Measurements from ENCODE around the gene GUCY1B1. TPM values are rescaled to one million over a fixed set of nuclear protein-coding genes. Genes with fewer than 3 reads are reported as not detected.

The GUCY1B1 gene
- total and polyA plus RNA-seq, 9 of the 15 experiments (the other 6 are each of a cell fraction or from before 2014, with no cell fraction given) = not detected

DNA sequence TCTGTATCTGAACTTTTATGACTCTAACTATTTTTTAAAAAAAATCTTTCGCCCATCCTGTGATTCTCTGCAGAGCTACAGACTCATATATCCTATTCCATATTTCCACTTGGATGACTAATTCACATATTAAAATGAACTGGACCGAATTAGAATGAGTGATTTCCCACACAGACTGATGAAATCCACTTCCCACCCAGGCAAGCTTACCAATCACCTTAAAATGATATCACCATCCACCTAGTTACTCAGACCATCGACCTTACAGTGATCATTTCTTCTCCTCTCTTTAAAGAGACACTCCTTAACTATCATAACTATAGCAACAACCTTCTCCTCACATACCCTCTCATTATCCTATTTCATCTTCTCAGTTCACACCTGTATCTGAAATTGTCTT, 34.1 kb upstream of the GUCY1B1 start (continued):
- TF ChIP-seq, protein P1, sequence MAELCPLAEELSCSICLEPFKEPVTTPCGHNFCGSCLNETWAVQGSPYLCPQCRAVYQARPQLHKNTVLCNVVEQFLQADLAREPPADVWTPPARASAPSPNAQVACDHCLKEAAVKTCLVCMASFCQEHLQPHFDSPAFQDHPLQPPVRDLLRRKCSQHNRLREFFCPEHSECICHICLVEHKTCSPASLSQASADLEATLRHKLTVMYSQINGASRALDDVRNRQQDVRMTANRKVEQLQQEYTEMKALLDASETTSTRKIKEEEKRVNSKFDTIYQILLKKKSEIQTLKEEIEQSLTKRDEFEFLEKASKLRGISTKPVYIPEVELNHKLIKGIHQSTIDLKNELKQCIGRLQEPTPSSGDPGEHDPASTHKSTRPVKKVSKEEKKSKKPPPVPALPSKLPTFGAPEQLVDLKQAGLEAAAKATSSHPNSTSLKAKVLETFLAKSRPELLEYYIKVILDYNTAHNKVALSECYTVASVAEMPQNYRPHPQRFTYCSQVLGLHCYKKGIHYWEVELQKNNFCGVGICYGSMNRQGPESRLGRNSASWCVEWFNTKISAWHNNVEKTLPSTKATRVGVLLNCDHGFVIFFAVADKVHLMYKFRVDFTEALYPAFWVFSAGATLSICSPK (IDR thresholded peaks at IDR 0.05; ENCODE audit: borderline replicate concordance) = no peak
- no peak for TF ChIP-seq HNRNPL (IDR thresholded peaks at IDR 0.05; ENCODE audit: low read depth, low read length)
- TF ChIP-seq ILF3 (IDR thresholded peaks at IDR 0.05; ENCODE audit: borderline replicate concordance) = no peak
- no peak for TF ChIP-seq KAT7 (CRISPR knock-in tag; IDR thresholded peaks at IDR 0.05; ENCODE audit: borderline replicate concordance)
- TF ChIP-seq TAF9B (IDR thresholded peaks at IDR 0.05; ENCODE audit: partially characterized antibody) = no peak
- TF ChIP-seq C11orf30 (IDR thresholded peaks at IDR 0.05; ENCODE audit: low read depth) = no peak
- TF ChIP-seq, protein P2, sequence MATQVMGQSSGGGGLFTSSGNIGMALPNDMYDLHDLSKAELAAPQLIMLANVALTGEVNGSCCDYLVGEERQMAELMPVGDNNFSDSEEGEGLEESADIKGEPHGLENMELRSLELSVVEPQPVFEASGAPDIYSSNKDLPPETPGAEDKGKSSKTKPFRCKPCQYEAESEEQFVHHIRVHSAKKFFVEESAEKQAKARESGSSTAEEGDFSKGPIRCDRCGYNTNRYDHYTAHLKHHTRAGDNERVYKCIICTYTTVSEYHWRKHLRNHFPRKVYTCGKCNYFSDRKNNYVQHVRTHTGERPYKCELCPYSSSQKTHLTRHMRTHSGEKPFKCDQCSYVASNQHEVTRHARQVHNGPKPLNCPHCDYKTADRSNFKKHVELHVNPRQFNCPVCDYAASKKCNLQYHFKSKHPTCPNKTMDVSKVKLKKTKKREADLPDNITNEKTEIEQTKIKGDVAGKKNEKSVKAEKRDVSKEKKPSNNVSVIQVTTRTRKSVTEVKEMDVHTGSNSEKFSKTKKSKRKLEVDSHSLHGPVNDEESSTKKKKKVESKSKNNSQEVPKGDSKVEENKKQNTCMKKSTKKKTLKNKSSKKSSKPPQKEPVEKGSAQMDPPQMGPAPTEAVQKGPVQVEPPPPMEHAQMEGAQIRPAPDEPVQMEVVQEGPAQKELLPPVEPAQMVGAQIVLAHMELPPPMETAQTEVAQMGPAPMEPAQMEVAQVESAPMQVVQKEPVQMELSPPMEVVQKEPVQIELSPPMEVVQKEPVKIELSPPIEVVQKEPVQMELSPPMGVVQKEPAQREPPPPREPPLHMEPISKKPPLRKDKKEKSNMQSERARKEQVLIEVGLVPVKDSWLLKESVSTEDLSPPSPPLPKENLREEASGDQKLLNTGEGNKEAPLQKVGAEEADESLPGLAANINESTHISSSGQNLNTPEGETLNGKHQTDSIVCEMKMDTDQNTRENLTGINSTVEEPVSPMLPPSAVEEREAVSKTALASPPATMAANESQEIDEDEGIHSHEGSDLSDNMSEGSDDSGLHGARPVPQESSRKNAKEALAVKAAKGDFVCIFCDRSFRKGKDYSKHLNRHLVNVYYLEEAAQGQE (IDR thresholded peaks at IDR 0.05; ENCODE audit: borderline replicate concordance) = no peak
- TF ChIP-seq, protein P2 (CRISPR knock-in tag; IDR thresholded peaks at IDR 0.05; ENCODE audit: low read depth) = no peak
- TF ChIP-seq SIN3B (IDR thresholded peaks at IDR 0.05; ENCODE audit: low read depth) = no peak
- TF ChIP-seq FOXM1 (IDR thresholded peaks at IDR 0.05; ENCODE audit: low read depth) = no peak
- TF ChIP-seq FOXM1 (CRISPR knock-in tag; IDR thresholded peaks at IDR 0.05; ENCODE audit: low read depth) = no peak
